ENCODE data around the gene IFT81.
"Not testable (repeated sequence)": the region's sequence is repeated elsewhere in the genome, so short reads cannot be mapped to it uniquely, and the experiment has no call there.

IFT81 gene

GRCh38 chr12:110246636-110247339 lies 122.6 kb downstream of the IFT81 start:
- DNase-seq = no peak

GRCh38 chr12:110247340-110248095 lies 123.4 kb downstream of the IFT81 start:
- no peak for DNase-seq

GRCh38 chr12:110248096-110248447 lies 123.9 kb downstream of the IFT81 start:
- DNase-seq = no peak

GRCh38 chr12:110249105-110249504 lies 124.9 kb downstream of the IFT81 start:
- no peak for DNase-seq

- no peak for DNase-seq
Observed at GRCh38 chr12:110249716-110250225, 125.6 kb downstream of the IFT81 start.

- no peak for DNase-seq
Observed at GRCh38 chr12:110251381-110251780, 127.2 kb downstream of the IFT81 start.

GRCh38 chr12:110252716-110253115 lies 128.6 kb downstream of the IFT81 start:
- DNase-seq = no peak

- DNase-seq = no peak
Observed at GRCh38 chr12:110253176-110253575, 129.0 kb downstream of the IFT81 start.

- DNase-seq = no peak
Observed at GRCh38 chr12:110254971-110255540, 130.9 kb downstream of the IFT81 start.

- not testable (repeated sequence) for DNase-seq
Observed at GRCh38 chr12:110255890-110256456, 131.8 kb downstream of the IFT81 start.

GRCh38 chr12:110256780-110257431 lies 132.7 kb downstream of the IFT81 start:
- peak; percentile 56 for DNase-seq

GRCh38 chr12:110258466-110258865 lies 134.3 kb downstream of the IFT81 start:
- DNase-seq = no peak

GRCh38 chr12:110262442-110263388 lies 138.6 kb downstream of the IFT81 start:
- DNase-seq = no peak

- DNase-seq = no peak
Observed at GRCh38 chr12:110266381-110266960, 142.3 kb downstream of the IFT81 start.

GRCh38 chr12:110266980-110267620 lies 142.9 kb downstream of the IFT81 start:
- peak; percentile 91 for DNase-seq
